Gastrocnemius medialis (tissue), 4 donors: ENCODE data around the gene PELO.

Source experiments
- CTCF ChIP-seq, 5 experiments: fragments of 450-650 bp in 3 of 5; fragments of 200-600 bp in 2 of 5; sonication (generic) in 2 of 5; IDR thresholded peaks in 4 of 5; conservative IDR thresholded peaks in 1 of 5; 1 replicate in 4 of 5; 2 replicates in 1 of 5; pipeline ENCODE4 v1.5.1; 2016 to 2019; ENCODE audit warnings: antibody characterized with exemption in 5 of 5, mild to moderate bottlenecking in 3 of 5, moderate library complexity in 3 of 5
- POLR2A ChIP-seq, 2 donors: fragments of 450-650 bp; IDR thresholded peaks; one replicate each; pipeline ENCODE4 v1.6.1; 2017; ENCODE audit warnings: antibody characterized with exemption in 2 of 2, mild to moderate bottlenecking in 2 of 2, moderate library complexity in 2 of 2

DNA sequence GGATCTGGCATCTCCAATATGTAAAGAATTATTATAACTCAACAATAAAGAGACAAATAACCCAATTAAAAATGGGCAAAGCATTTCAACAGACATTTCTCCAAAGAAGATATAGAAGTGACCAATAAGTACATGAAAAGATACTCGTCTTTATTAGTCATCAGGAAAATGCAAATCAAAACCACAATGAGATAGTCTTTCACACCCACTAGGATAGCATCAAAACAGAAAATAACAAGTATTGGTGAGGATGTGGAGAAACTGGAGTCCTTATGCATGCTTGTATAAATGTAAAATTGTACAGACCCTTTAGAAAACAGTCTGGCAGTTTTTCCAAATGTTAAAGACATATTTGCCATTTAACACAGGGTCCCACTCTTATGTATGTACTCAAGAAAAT, 39.1 kb upstream of the PELO start:
- TF ChIP-seq CTCF (IDR thresholded peaks at IDR 0.05 in 4 of 5, conservative IDR thresholded peaks at IDR 0.05 in 1 of 5): no peak
- TF ChIP-seq POLR2A (IDR thresholded peaks at IDR 0.05): no peak
